SK-N-SH treated with all-trans-retinoic acid at 6 μM for 48 hours (cell line): ENCODE measurements around the gene FAM161A.

Source experiments
- ARNTL ChIP-seq: fragments of 450-650 bp; formaldehyde crosslinking; IDR thresholded peaks from 2 replicates; pipeline ENCODE4 v1.5.0; 2020; ENCODE audit warnings: low read depth, mild to moderate bottlenecking, moderate library complexity, borderline replicate concordance
- BACH2 ChIP-seq: fragments of 250-450 bp; sonication (Bioruptor Pico); IDR thresholded peaks from 2 replicates; pipeline ENCODE4 v1.9.0; 2021; ENCODE audit warnings: mild to moderate bottlenecking, borderline replicate concordance
- CREB5 ChIP-seq: fragments of 250-450 bp; sonication (Bioruptor Pico); IDR thresholded peaks from 2 replicates; pipeline ENCODE4 v1.5.1; 2020; ENCODE audit warnings: low read depth, mild to moderate bottlenecking, moderate library complexity
- ESRRG ChIP-seq: fragments of 250-450 bp; sonication (Bioruptor Pico); IDR thresholded peaks from 2 replicates; pipeline ENCODE4 v1.6.1; 2021; ENCODE audit warnings: mild to moderate bottlenecking
- GLIS3 ChIP-seq: fragments of 250-450 bp; sonication (Bioruptor Pico); IDR thresholded peaks from 2 replicates; pipeline ENCODE4 v1.5.0; 2020; ENCODE audit warnings: mild to moderate bottlenecking, moderate library complexity
- PATZ1 ChIP-seq: fragments of 250-450 bp; sonication (Bioruptor Pico); IDR thresholded peaks from 2 replicates; pipeline ENCODE4 v1.8.0; 2020; ENCODE audit warnings: mild to moderate bottlenecking, moderate library complexity, borderline replicate concordance
- PPARA ChIP-seq: fragments of 250-450 bp; sonication (Bioruptor Pico); IDR thresholded peaks from 2 replicates; pipeline ENCODE4 v1.5.0; 2020; ENCODE audit warnings: mild to moderate bottlenecking, borderline replicate concordance
- RARB ChIP-seq: fragments of 250-450 bp; sonication (Bioruptor Pico); IDR thresholded peaks from 2 replicates; pipeline ENCODE4 v1.8.0; 2021; ENCODE audit warnings: mild to moderate bottlenecking, moderate library complexity
- TCF4 ChIP-seq: fragments of 250-450 bp; sonication (Bioruptor Pico); IDR thresholded peaks from 2 replicates; pipeline ENCODE4 v1.8.0; 2021; ENCODE audit warnings: mild to moderate bottlenecking, moderate library complexity, borderline replicate concordance
- TOX ChIP-seq: fragments of 250-450 bp; sonication (Bioruptor Pico); IDR thresholded peaks from 2 replicates; pipeline ENCODE4 v1.8.0; 2021; ENCODE audit warnings: mild to moderate bottlenecking, moderate library complexity, borderline replicate concordance
- ZFP3 ChIP-seq: fragments of 250-450 bp; sonication (Bioruptor Pico); IDR thresholded peaks from 2 replicates; pipeline ENCODE4 v1.5.0; 2020; ENCODE audit warnings: mild to moderate bottlenecking, moderate library complexity
- ZNF70 ChIP-seq: fragments of 450-650 bp; formaldehyde crosslinking; IDR thresholded peaks from 2 replicates; pipeline ENCODE4 v1.5.0; 2020; ENCODE audit warnings: mild to moderate bottlenecking, moderate library complexity

GRCh38 chr2:61898810-61899209, 45.0 kb upstream of the FAM161A start:
- TF ChIP-seq TOX (CRISPR knock-in tag) (no peak), TCF4 (CRISPR knock-in tag) (no peak), PATZ1 (CRISPR knock-in tag) (no peak), CREB5 (CRISPR knock-in tag) (no peak), BACH2 (CRISPR knock-in tag) (no peak), PPARA (CRISPR knock-in tag) (no peak), ZNF70 (CRISPR knock-in tag) (no peak), GLIS3 (CRISPR knock-in tag) (no peak), ZFP3 (CRISPR knock-in tag) (no peak), ESRRG (no peak), ARNTL (no peak), RARB (CRISPR knock-in tag) (no peak)
